Loucy (cell line): ENCODE measurements around the gene VAV2.

ENCODE experiments used
- EZH2phosphoT487 ChIP-seq: fragments of 200-600 bp; IDR thresholded peaks from 2 replicates; pipeline ENCODE4 v1.6.1; 2018; ENCODE audit warnings: antibody characterized with exemption, mild to moderate bottlenecking, moderate library complexity, borderline replicate concordance
- TF ChIP-seq, protein P1 (sequence below): fragments of 200-600 bp; sonication (generic); conservative IDR thresholded peaks from 2 replicates; pipeline ENCODE4 v1.5.1; 2014; ENCODE audit warnings: mild to moderate bottlenecking, antibody characterized with exemption, low read length

- TF ChIP-seq, protein P1, sequence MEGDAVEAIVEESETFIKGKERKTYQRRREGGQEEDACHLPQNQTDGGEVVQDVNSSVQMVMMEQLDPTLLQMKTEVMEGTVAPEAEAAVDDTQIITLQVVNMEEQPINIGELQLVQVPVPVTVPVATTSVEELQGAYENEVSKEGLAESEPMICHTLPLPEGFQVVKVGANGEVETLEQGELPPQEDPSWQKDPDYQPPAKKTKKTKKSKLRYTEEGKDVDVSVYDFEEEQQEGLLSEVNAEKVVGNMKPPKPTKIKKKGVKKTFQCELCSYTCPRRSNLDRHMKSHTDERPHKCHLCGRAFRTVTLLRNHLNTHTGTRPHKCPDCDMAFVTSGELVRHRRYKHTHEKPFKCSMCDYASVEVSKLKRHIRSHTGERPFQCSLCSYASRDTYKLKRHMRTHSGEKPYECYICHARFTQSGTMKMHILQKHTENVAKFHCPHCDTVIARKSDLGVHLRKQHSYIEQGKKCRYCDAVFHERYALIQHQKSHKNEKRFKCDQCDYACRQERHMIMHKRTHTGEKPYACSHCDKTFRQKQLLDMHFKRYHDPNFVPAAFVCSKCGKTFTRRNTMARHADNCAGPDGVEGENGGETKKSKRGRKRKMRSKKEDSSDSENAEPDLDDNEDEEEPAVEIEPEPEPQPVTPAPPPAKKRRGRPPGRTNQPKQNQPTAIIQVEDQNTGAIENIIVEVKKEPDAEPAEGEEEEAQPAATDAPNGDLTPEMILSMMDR = no peak
- TF ChIP-seq EZH2phosphoT487 = no peak
Observed at GRCh38 chr9:133973791-133974630, 18.1 kb downstream of the VAV2 start.
